ENCODE measurements around the gene MCC.

MCC gene

DNA sequence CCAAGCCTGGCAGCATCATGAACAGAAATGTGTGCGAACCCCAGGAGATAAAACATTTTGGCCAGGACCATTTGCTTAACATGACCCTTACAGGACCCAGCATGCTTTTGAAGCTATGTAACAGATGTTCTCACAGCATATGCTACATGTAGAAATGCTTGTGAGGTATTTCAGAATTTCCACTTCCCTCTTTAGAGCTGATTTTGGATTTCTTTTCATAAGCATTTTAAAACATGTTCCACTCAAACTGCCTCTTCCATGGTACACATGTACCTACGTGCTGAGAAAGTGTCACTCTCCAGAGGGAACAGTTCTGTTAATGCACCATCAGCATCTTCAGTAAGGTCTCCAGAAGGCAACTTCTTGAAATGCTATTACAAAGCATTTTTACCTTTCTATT, 37.8 kb downstream of the MCC start:
- H3K4me3 ChIP-seq (ENCODE audit: low read length): no peak overlapping the region
- H3K9ac ChIP-seq (ENCODE audit: low read length): no peak overlapping the region
- peaks cover 2% of the 10 kb centered on the region for H3K9me3 ChIP-seq (ENCODE audit: control insufficient read depth, low read depth, low read length)
- H3K27ac ChIP-seq (ENCODE audit: low read length): no peak overlapping the region
- no peaks in the 10 kb centered on the region for H3K36me3 ChIP-seq (ENCODE audit: control insufficient read depth, low read depth, low read length)
- H3K27me3 ChIP-seq (ENCODE audit: control insufficient read depth, insufficient read depth, low read length): no peaks in the 10 kb centered on the region
- H3K4me1 ChIP-seq (ENCODE audit: control insufficient read depth, low read depth, low read length): no peaks in the 10 kb centered on the region

- no peak overlapping the region for H3K4me3 ChIP-seq (ENCODE audit: low read length)
- peaks cover 3% of the 10 kb centered on the region for H3K9me3 ChIP-seq (ENCODE audit: control insufficient read depth, low read depth, low read length)
- no peak overlapping the region for H3K9ac ChIP-seq (ENCODE audit: low read length)
- H3K27me3 ChIP-seq (ENCODE audit: control insufficient read depth, insufficient read depth, low read length): no peaks in the 10 kb centered on the region
- H3K36me3 ChIP-seq (ENCODE audit: control insufficient read depth, low read depth, low read length): no peaks in the 10 kb centered on the region
- no peaks in the 10 kb centered on the region for H3K4me1 ChIP-seq (ENCODE audit: control insufficient read depth, low read depth, low read length)
- H3K27ac ChIP-seq (ENCODE audit: low read length): no peak overlapping the region
Observed at GRCh38 chr5:113448252-113448651, 40.0 kb downstream of the MCC start.

DNA sequence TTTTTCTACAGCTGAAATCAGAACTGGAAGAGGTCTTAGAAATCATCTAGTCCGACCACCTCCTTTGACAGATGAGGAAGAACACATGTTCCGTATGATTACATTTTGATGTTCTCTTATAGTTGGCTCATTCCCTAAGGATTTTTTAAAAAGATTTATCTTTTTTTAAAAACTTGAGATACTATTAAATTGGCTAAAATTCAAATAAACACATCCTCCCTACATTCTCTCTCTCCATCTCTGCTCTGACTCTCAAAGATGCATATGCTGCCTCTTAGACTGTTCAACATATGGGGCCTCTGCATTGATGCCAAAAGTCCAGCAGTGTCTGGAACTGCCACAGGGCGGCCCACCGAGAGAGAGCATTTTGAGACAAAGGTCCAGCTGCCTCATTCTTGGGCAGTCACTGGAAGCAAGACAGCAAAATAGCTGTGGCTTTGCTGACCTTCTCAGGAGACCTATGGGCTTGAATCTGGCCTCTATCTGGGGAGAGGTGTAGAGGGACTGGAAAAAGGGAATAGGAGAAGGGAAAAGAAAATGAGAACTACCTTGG, 40.7 kb downstream of the MCC start:
- H3K36me3 ChIP-seq (ENCODE audit: control insufficient read depth, low read depth, low read length): no peaks in the 10 kb centered on the region
- no peak overlapping the region for H3K27ac ChIP-seq (ENCODE audit: low read length)
- peaks cover 3% of the 10 kb centered on the region for H3K9me3 ChIP-seq (ENCODE audit: control insufficient read depth, low read depth, low read length)
- no peak overlapping the region for H3K4me3 ChIP-seq (ENCODE audit: low read length)
- no peaks in the 10 kb centered on the region for H3K27me3 ChIP-seq (ENCODE audit: control insufficient read depth, insufficient read depth, low read length)
- no peak overlapping the region for H3K9ac ChIP-seq (ENCODE audit: low read length)
- H3K4me1 ChIP-seq (ENCODE audit: control insufficient read depth, low read depth, low read length): no peaks in the 10 kb centered on the region

GRCh38 chr5:113446358-113446927, 41.8 kb downstream of the MCC start:
- no peak overlapping the region for H3K4me3 ChIP-seq (ENCODE audit: low read length)
- H3K27ac ChIP-seq (ENCODE audit: low read length): no peak overlapping the region

DNA sequence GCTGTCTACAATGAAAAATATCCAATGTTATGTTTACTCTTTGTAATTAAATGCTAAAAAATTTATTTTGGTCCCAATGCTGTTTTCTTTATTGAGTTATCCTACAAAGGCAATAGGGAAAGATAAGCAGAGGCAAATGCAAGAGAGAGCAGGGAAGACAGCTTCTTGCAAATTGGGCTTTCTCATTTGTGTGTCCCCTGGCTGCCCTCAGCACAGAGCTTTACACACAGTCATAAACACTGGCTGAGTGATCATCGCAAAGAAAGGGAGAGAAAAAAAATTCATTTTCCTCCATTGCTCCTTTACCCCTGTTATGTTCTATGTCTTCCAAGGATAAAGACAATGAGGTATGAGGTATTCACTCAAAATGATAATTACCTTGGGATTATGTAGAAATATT, 51.1 kb downstream of the MCC start:
- no peaks in the 10 kb centered on the region for H3K27me3 ChIP-seq (ENCODE audit: control insufficient read depth, insufficient read depth, low read length)
- no peaks in the 10 kb centered on the region for H3K36me3 ChIP-seq (ENCODE audit: control insufficient read depth, low read depth, low read length)
- no peaks in the 10 kb centered on the region for H3K9me3 ChIP-seq (ENCODE audit: control insufficient read depth, low read depth, low read length)
- H3K9ac ChIP-seq (ENCODE audit: low read length): no peak overlapping the region
- H3K27ac ChIP-seq (ENCODE audit: low read length): no peak overlapping the region
- H3K4me1 ChIP-seq (ENCODE audit: control insufficient read depth, low read depth, low read length): no peaks in the 10 kb centered on the region
- no peak overlapping the region for H3K4me3 ChIP-seq (ENCODE audit: low read length)

More at GRCh38 chr5:113446358-113446927, 41.8 kb downstream of the MCC start:
- Histone ChIP-seq H3K27me3 (ENCODE audit: control insufficient read depth, insufficient read depth, low read length) (no peaks in the 10 kb centered on the region), H3K9me3 (ENCODE audit: control insufficient read depth, low read depth, low read length) (peaks cover 3% of the 10 kb centered on the region), H3K9ac (ENCODE audit: low read length) (no peak overlapping the region), H3K4me1 (ENCODE audit: control insufficient read depth, low read depth, low read length) (no peaks in the 10 kb centered on the region), H3K36me3 (ENCODE audit: control insufficient read depth, low read depth, low read length) (no peaks in the 10 kb centered on the region)

DNA sequence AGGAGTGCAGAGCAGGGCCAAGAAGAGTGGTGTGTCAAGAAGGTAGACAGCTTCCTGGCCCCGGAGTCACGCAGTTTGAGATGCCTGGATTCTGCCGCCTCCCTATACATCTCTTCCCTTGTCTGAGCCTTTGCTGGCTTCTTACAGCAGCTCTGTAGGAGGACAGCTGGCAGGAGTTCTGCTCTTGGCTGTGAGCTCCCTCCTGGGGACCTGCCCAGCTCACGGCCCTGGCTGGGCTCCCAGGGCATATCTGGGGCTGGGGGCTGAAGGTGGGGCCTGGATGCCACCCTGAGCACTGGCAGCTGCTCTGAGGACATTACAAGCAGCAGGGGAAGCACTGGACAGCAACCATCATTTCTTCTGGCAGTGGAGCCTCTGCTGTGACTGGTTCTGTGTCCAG, 52.7 kb downstream of the MCC start:
- H3K36me3 ChIP-seq (ENCODE audit: control insufficient read depth, low read depth, low read length): no peaks in the 10 kb centered on the region
- no peak overlapping the region for H3K9ac ChIP-seq (ENCODE audit: low read length)
- H3K4me1 ChIP-seq (ENCODE audit: control insufficient read depth, low read depth, low read length): no peaks in the 10 kb centered on the region
- no peak overlapping the region for H3K27ac ChIP-seq (ENCODE audit: low read length)
- H3K9me3 ChIP-seq (ENCODE audit: control insufficient read depth, low read depth, low read length): no peaks in the 10 kb centered on the region
- H3K27me3 ChIP-seq (ENCODE audit: control insufficient read depth, insufficient read depth, low read length): no peaks in the 10 kb centered on the region
- H3K4me3 ChIP-seq (ENCODE audit: low read length): no peak overlapping the region

DNA sequence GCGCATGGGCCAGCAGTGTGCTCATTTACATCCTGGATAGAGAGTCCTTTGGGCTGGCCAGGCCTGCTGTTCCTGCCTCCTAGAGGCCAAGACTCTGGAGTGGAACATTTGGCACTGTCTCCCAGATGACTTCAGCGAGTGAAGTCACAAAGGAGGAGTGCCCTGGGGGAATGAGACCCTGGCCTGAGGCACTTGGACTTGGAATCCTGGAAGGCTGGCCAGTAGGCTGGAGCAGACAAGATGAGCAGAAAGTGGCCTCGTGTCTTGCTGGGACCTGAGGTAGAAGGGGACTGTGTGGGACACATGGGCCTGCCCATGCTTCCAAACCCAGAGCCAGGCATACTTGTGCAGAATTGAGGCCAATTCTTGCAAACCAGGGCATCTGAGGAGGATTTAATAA, 53.4 kb downstream of the MCC start, which contains the start of gene TSSK1B:
Gene TSSK1B, minus strand, starts transcription at position 101 of the 400 bp plus-strand sequence. CDS start 150 bp downstream, outside the sequence.
- Histone ChIP-seq H3K27me3 (ENCODE audit: control insufficient read depth, insufficient read depth, low read length) (no peaks in the 10 kb centered on the region), H3K4me1 (ENCODE audit: control insufficient read depth, low read depth, low read length) (no peaks in the 10 kb centered on the region), H3K9ac (ENCODE audit: low read length) (no peak within 1 kb of the TSS), H3K27ac (ENCODE audit: low read length) (no peak within 1 kb of the TSS), H3K9me3 (ENCODE audit: control insufficient read depth, low read depth, low read length) (no peaks in the 10 kb centered on the region), H3K36me3 (ENCODE audit: control insufficient read depth, low read depth, low read length) (no peaks in the 10 kb centered on the region), H3K4me3 (ENCODE audit: low read length) (no peak within 1 kb of the TSS)

DNA sequence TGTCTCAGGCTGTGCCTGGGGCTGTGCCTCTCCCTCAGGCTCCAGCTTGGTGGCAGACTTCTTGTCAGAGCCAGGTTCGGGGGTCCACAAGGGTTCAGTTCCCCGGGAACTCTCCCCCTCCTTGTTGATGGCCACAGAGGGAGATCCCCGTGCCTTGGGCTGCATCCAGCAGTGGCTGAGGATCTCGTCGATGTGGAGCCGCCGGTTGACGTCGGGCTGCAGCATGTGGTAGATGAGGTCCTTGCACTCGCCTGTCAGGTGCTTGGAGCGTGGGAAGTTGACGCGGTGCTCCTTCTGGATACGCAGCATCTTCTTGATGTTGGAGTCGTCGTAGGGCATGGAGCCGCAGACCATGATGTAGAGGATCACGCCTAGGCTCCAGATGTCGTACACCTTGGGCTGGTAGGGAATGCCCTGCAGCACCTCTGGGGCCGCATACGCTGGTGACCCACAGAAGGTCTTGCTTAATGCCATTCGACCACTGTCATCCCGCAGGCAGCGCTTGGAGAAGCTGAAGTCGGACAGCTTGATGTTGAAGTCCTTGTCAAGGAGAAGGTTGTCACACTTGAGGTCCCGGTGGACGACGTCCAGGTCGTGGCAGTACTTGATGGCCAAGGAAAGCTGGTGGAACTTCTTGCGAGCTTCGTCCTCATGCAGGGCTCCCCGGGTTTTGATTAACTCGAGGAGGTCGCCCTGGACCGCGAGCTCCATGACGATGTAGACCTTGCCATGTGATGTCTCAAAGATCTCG, 54.2 kb downstream of the MCC start:
- H3K36me3 ChIP-seq (ENCODE audit: control insufficient read depth, low read depth, low read length): no peaks in the 10 kb centered on the region

DNA sequence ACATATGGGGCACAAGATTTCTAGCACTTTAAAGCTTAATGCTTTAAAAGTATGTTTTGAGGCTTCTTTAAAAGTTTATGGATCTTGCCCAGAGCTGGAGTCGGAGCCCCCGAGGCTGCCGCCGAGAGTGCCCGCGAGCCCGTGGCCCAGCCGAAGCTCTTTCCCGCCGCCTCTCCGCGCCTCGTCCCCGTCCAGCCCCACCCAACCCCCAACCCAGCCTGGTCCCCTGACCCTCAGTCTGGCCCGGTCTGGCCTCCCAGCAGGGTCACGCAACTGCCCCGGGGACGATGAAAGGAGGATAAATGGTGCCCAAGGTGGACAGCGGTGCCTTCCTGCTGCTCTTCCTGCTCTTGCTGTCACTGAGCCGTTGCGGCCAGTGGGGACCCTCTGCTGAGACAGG, 55.2 kb downstream of the MCC start:
- Histone ChIP-seq H3K27me3 (ENCODE audit: control insufficient read depth, insufficient read depth, low read length) (no peaks in the 10 kb centered on the region), H3K9ac (ENCODE audit: low read length) (no peak overlapping the region), H3K4me3 (ENCODE audit: low read length) (no peak overlapping the region), H3K9me3 (ENCODE audit: control insufficient read depth, low read depth, low read length) (no peaks in the 10 kb centered on the region), H3K27ac (ENCODE audit: low read length) (no peak overlapping the region), H3K36me3 (ENCODE audit: control insufficient read depth, low read depth, low read length) (no peaks in the 10 kb centered on the region), H3K4me1 (ENCODE audit: control insufficient read depth, low read depth, low read length) (no peaks in the 10 kb centered on the region)

More for the DNA sequence above, 54.2 kb downstream of the MCC start:
- Histone ChIP-seq H3K27me3 (ENCODE audit: control insufficient read depth, insufficient read depth, low read length) (no peaks in the 10 kb centered on the region), H3K4me1 (ENCODE audit: control insufficient read depth, low read depth, low read length) (no peaks in the 10 kb centered on the region), H3K9me3 (ENCODE audit: control insufficient read depth, low read depth, low read length) (no peaks in the 10 kb centered on the region), H3K9ac (ENCODE audit: low read length) (no peak overlapping the region), H3K4me3 (ENCODE audit: low read length) (no peak overlapping the region), H3K27ac (ENCODE audit: low read length) (no peak overlapping the region)

- Histone ChIP-seq H3K27ac (ENCODE audit: low read length) (no peak overlapping the region), H3K9ac (ENCODE audit: low read length) (no peak overlapping the region), H3K4me1 (ENCODE audit: control insufficient read depth, low read depth, low read length) (no peaks in the 10 kb centered on the region), H3K9me3 (ENCODE audit: control insufficient read depth, low read depth, low read length) (no peaks in the 10 kb centered on the region), H3K36me3 (ENCODE audit: control insufficient read depth, low read depth, low read length) (no peaks in the 10 kb centered on the region), H3K4me3 (ENCODE audit: low read length) (no peak overlapping the region), H3K27me3 (ENCODE audit: control insufficient read depth, insufficient read depth, low read length) (no peaks in the 10 kb centered on the region)
Observed at GRCh38 chr5:113427871-113428574, 60.2 kb downstream of the MCC start.

DNA sequence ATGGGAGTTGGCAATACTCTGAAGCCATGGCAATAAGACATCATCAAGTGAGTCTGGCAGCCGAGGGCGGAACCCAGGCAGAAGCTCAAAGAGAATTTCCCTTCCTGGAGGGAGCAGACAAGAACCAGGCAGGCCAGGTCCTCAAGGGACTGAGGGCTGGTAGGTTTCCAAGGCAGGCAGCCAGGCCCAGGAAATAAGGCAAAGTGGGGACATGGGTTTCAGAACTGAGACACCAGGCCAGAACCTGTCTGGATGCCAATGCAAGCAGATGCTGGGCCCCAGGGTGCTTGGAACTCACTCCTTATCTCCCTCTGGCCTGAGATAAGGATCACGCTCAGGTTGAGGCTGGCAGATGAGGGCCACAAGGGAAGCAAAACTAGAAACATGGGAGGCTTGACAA, 62.3 kb downstream of the MCC start:
- Histone ChIP-seq H3K36me3 (ENCODE audit: control insufficient read depth, low read depth, low read length) (no peaks in the 10 kb centered on the region), H3K9ac (ENCODE audit: low read length) (no peak overlapping the region), H3K4me3 (ENCODE audit: low read length) (no peak overlapping the region), H3K27me3 (ENCODE audit: control insufficient read depth, insufficient read depth, low read length) (no peaks in the 10 kb centered on the region), H3K4me1 (ENCODE audit: control insufficient read depth, low read depth, low read length) (no peaks in the 10 kb centered on the region), H3K27ac (ENCODE audit: low read length) (no peak overlapping the region), H3K9me3 (ENCODE audit: control insufficient read depth, low read depth, low read length) (no peaks in the 10 kb centered on the region)
